Hematopoietic multipotent progenitor cell treated with erythropoietin and hydrocortisone succinate and interleukin-3 and kit ligand, for 4 days (in vitro differentiated cells): ENCODE data around the gene EPHA1.
A peak's percentile ranks its signal among the peaks of the same experiment; 100 is the strongest.

Experiments used
- DNase-seq: peaks from one replicate; pipeline ENCODE4 v3.0.0-alpha.2; 2015

EPHA1 gene

GRCh38 chr7:143408686-143409561 lies at the start of gene EPHA1:
Gene EPHA1 (minus strand): TSS chr7:143408856. CDS start chr7:143408805, 51 bp downstream.
- peak; percentile 50 for DNase-seq

GRCh38 chr7:143458263-143458662 lies 49.6 kb upstream of the EPHA1 start:
- no peak for DNase-seq

GRCh38 chr7:143456992-143457793 lies 48.5 kb upstream of the EPHA1 start:
- no peak for DNase-seq

- no peak for DNase-seq
Measured at GRCh38 chr7:143455942-143456341, 47.3 kb upstream of the EPHA1 start.

- no peak for DNase-seq
Measured at GRCh38 chr7:143455491-143455890, 46.8 kb upstream of the EPHA1 start.

GRCh38 chr7:143454091-143454680 lies 45.5 kb upstream of the EPHA1 start:
- no peak for DNase-seq

GRCh38 chr7:143452495-143452894 lies 43.8 kb upstream of the EPHA1 start:
- DNase-seq: no peak

GRCh38 chr7:143451746-143452145 lies 43.1 kb upstream of the EPHA1 start:
- DNase-seq: no peak

- DNase-seq: no peak
Measured at GRCh38 chr7:143451122-143451521, 42.5 kb upstream of the EPHA1 start.

GRCh38 chr7:143449793-143450192 lies 41.1 kb upstream of the EPHA1 start:
- DNase-seq: no peak

- no peak for DNase-seq
Measured at GRCh38 chr7:143448429-143448828, 39.8 kb upstream of the EPHA1 start.

GRCh38 chr7:143447466-143447865 lies 38.8 kb upstream of the EPHA1 start:
- DNase-seq: no peak

GRCh38 chr7:143444785-143445184 lies 36.1 kb upstream of the EPHA1 start:
- DNase-seq: no peak

GRCh38 chr7:143444063-143444782 lies 35.6 kb upstream of the EPHA1 start:
- DNase-seq: no peak

- no peak for DNase-seq
Measured at GRCh38 chr7:143443153-143443552, 34.5 kb upstream of the EPHA1 start, which contains the start of gene TAS2R60. Gene TAS2R60 (plus strand): TSS chr7:143443453. CDS start chr7:143443453, 0 bp downstream.

GRCh38 chr7:143439866-143440265 lies 31.2 kb upstream of the EPHA1 start:
- no peak for DNase-seq

- peak; percentile 76 for DNase-seq
Measured at GRCh38 chr7:143437578-143437977, 28.9 kb upstream of the EPHA1 start.

GRCh38 chr7:143436325-143436946 lies 27.8 kb upstream of the EPHA1 start:
- DNase-seq: no peak

- no peak for DNase-seq
Measured at GRCh38 chr7:143435266-143435665, 26.6 kb upstream of the EPHA1 start.

- DNase-seq: no peak
Measured at GRCh38 chr7:143434660-143435059, 26.0 kb upstream of the EPHA1 start.

GRCh38 chr7:143433759-143434158 lies 25.1 kb upstream of the EPHA1 start:
- DNase-seq: no peak

- no peak for DNase-seq
Measured at GRCh38 chr7:143431109-143431508, 22.5 kb upstream of the EPHA1 start.
